OCI-LY3 (cell line): ENCODE data around the gene FRK.
"Not testable (repeated sequence)": the region's sequence is repeated elsewhere in the genome, so short reads cannot be mapped to it uniquely, and the experiment has no call there.

Experiments used
- H2AFZ ChIP-seq: fragments of 200-600, 300-600 bp; shearing (Covaris generic); 2 replicates; pipeline ENCODE4 v1.6.0; 2014; ENCODE audit warnings: antibody characterized with exemption, low read depth, low read length
- H3K27ac ChIP-seq: fragments of 200-600, 300-600 bp; sonication (generic); 2 replicates; pipeline ENCODE4 v1.5.1; 2014; ENCODE audit warnings: mild to moderate bottlenecking, low read length, moderate library complexity, mixed read lengths
- H3K27me3 ChIP-seq: fragments of 200-600, 300-600 bp; sonication (generic); 2 replicates; pipeline ENCODE4 v1.6.1; 2014; ENCODE audit warnings: low read depth, low read length, mixed read lengths
- H3K36me3 ChIP-seq: fragments of 200-600, 300-600 bp; sonication (generic); replicated peaks from 2 replicates; pipeline ENCODE3; 2014; ENCODE audit warnings: low read depth, low read length, mixed read lengths
- H3K4me1 ChIP-seq: fragments of 300-600, 200-600 bp; sonication (generic); 2 replicates; pipeline ENCODE4 v1.6.1; 2014; ENCODE audit warnings: low read length, mixed read lengths
- H3K4me2 ChIP-seq: fragments of 200-600, 300-600 bp; sonication (generic); 2 replicates; pipeline ENCODE4 v1.6.1; 2014; ENCODE audit warnings: low read length, mixed read lengths
- H3K4me3 ChIP-seq: fragments of 300-600, 200-600 bp; sonication (generic); 2 replicates; pipeline ENCODE4 v1.5.1; 2014; ENCODE audit warnings: antibody characterized with exemption, mild to moderate bottlenecking, low read length, moderate library complexity
- H3K79me2 ChIP-seq: fragments of 300-600, 200-600 bp; shearing (Covaris generic); 2 replicates; pipeline ENCODE4 v1.6.1; 2014; ENCODE audit warnings: mild to moderate bottlenecking, low read length, mixed read lengths
- H3K9ac ChIP-seq: fragments of 300-600, 200-600 bp; shearing (Covaris generic); 2 replicates; pipeline ENCODE4 v1.6.0; 2014; ENCODE audit warnings: mild to moderate bottlenecking, low read length, moderate library complexity
- H3K9me3 ChIP-seq: fragments of 200-600, 300-600 bp; shearing (Covaris generic); 2 replicates; pipeline ENCODE4 v1.6.1; 2014; ENCODE audit warnings: low read length, mixed read lengths; ENCODE audit not compliant: insufficient read depth
- H4K20me1 ChIP-seq: fragments of 200-600, 300-600 bp; sonication (generic); 2 replicates; pipeline ENCODE4 v1.6.1; 2016; ENCODE audit warnings: low read length, mixed read lengths; ENCODE audit not compliant: insufficient read depth
- EZH2phosphoT487 ChIP-seq: fragments of 200-600 bp; shearing (Covaris generic); IDR thresholded peaks from 2 replicates; pipeline ENCODE4 v1.6.1; 2018; ENCODE audit warnings: antibody characterized with exemption, mixed run types, low read depth
- TF ChIP-seq, protein P1 (sequence below): fragments of 200-600, 300-600 bp; sonication (generic); IDR thresholded peaks from 2 replicates; pipeline ENCODE4 v1.5.1; 2014; ENCODE audit warnings: antibody characterized with exemption, low read length, low read depth

The FRK gene

DNA sequence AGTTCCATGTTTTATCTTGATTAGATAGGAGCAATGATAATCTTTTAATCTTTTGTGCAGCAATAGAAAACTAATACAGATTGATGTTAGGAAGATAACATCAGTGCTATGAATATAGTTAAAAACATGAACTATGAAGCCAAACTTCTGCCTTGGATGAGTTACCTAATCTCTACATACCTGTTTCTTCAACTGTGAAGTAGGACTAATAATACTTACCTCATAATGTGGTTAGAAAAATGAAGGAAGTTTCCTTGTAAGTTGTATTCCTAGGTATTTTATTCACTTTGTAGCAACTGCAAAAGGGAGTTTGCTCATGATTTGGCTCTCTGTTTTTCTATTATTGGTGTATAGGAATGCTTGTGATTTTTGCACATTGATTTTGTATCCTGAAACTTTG is 111.9 kb downstream of the FRK start:
- Histone ChIP-seq H3K79me2 (no peaks in the 10 kb centered on the region), H4K20me1 (no peaks in the 10 kb centered on the region), H3K9me3 (no peaks in the 10 kb centered on the region), H3K4me3 (no peak overlapping the region), H3K4me2 (no peak overlapping the region), H3K36me3 (peaks cover 19% of the 10 kb centered on the region), H3K9ac (no peak overlapping the region), H3K27me3 (no peaks in the 10 kb centered on the region), H3K4me1 (no peaks in the 10 kb centered on the region; the same call in 1 of the 2 replicates), H2AFZ (no peak overlapping the region), H3K27ac (no peak overlapping the region)
- TF ChIP-seq EZH2phosphoT487, result no peak
- TF ChIP-seq, protein P1, sequence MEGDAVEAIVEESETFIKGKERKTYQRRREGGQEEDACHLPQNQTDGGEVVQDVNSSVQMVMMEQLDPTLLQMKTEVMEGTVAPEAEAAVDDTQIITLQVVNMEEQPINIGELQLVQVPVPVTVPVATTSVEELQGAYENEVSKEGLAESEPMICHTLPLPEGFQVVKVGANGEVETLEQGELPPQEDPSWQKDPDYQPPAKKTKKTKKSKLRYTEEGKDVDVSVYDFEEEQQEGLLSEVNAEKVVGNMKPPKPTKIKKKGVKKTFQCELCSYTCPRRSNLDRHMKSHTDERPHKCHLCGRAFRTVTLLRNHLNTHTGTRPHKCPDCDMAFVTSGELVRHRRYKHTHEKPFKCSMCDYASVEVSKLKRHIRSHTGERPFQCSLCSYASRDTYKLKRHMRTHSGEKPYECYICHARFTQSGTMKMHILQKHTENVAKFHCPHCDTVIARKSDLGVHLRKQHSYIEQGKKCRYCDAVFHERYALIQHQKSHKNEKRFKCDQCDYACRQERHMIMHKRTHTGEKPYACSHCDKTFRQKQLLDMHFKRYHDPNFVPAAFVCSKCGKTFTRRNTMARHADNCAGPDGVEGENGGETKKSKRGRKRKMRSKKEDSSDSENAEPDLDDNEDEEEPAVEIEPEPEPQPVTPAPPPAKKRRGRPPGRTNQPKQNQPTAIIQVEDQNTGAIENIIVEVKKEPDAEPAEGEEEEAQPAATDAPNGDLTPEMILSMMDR, result no peak

DNA sequence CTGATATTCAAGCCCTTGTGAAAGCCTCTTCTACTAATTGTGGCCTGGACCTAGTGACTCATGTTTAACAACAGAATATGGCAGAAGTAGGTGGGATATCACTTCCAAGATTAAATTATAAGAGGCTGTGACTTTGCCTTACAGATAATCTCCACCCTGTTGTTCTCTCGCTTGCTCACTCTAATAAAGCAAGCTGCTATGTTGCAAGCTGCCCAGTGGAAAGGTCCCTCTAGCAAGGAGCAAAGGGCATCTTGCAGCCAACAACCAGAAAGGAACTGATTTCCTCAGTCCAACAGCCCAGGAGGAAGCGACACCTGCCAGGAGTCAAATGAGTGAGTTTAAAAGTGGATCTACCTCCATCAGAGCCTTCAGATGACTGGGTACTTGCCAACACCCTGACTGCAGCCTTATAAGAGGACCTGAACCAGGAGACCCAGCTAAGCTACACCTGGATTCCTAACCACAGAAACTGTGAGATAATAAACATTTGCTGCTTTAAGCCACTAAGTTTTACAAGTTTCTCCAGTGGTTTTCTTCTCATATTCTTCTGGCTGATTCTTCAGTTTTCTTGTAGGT is 112.6 kb downstream of the FRK start:
- H3K4me3 ChIP-seq, result no peak overlapping the region
- no peak overlapping the region for H3K4me2 ChIP-seq
- no peak overlapping the region for H3K9ac ChIP-seq
- no peaks in the 10 kb centered on the region for H4K20me1 ChIP-seq
- H3K27me3 ChIP-seq, result no peaks in the 10 kb centered on the region
- H3K79me2 ChIP-seq, result no peaks in the 10 kb centered on the region
- H2AFZ ChIP-seq, result no peak overlapping the region
- no peaks in the 10 kb centered on the region; the same call in 1 of the 2 replicates for H3K4me1 ChIP-seq
- TF ChIP-seq, protein P1, result no peak
- TF ChIP-seq EZH2phosphoT487, result no peak
- peaks cover 16% of the 10 kb centered on the region for H3K36me3 ChIP-seq
- H3K27ac ChIP-seq, result no peak overlapping the region
- no peaks in the 10 kb centered on the region for H3K9me3 ChIP-seq

DNA sequence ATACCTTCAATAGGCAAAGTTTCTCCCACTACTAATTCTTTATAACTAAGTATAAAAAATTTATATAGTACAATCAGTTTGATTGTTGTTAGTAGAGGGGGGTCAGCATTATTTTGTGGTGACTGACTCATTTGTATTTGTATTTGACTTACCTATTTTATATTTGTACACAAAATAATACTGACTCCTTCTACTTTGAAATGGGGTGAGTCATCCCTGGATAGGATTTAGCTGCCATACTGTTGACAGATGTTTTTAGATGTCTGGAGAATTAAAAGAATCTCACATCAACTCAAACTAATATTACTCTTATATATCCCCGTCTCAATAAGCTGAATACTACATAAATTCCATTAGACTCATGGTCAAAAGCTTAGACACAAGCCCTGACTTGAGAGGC is 114.9 kb downstream of the FRK start:
- no peaks in the 10 kb centered on the region for H4K20me1 ChIP-seq
- no peaks in the 10 kb centered on the region for H3K27me3 ChIP-seq
- H3K9me3 ChIP-seq, result no peaks in the 10 kb centered on the region
- H3K4me3 ChIP-seq, result no peak overlapping the region
- no peak overlapping the region for H3K9ac ChIP-seq
- H3K27ac ChIP-seq, result no peak overlapping the region
- H3K79me2 ChIP-seq, result no peaks in the 10 kb centered on the region
- no peaks in the 10 kb centered on the region; the same call in 1 of the 2 replicates for H3K4me1 ChIP-seq
- no peak overlapping the region for H3K4me2 ChIP-seq
- no peak overlapping the region for H2AFZ ChIP-seq
- peaks cover 25% of the 10 kb centered on the region for H3K36me3 ChIP-seq
- TF ChIP-seq EZH2phosphoT487, result no peak
- TF ChIP-seq, protein P1, result no peak

DNA sequence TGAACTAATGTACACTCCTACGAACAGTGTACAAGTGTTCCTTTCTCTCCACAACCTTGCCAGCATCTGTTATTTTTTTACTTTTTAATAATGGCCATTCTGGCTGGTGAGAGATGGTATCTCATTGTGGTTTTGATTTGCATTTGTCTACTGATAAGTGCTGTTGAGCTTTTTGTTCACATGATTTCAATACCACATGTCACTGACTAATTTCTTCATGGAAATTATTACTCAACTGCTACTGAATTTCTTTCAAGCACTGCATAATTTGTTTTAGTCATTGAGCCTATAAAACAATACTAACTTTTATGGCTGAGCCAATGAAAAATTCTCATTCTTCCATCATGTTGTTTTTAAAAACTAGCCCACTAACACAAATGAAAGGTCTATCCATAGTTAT is 115.4 kb downstream of the FRK start:
- H3K4me3 ChIP-seq, result no peak overlapping the region
- no peaks in the 10 kb centered on the region for H3K79me2 ChIP-seq
- H3K9me3 ChIP-seq, result no peaks in the 10 kb centered on the region
- H3K9ac ChIP-seq, result no peak overlapping the region
- no peaks in the 10 kb centered on the region; the same call in 1 of the 2 replicates for H3K4me1 ChIP-seq
- H3K27ac ChIP-seq, result no peak overlapping the region
- no peak overlapping the region for H3K4me2 ChIP-seq
- no peak overlapping the region for H2AFZ ChIP-seq
- no peaks in the 10 kb centered on the region for H4K20me1 ChIP-seq
- TF ChIP-seq EZH2phosphoT487, result no peak
- TF ChIP-seq, protein P1, result no peak
- H3K36me3 ChIP-seq, result peaks cover 25% of the 10 kb centered on the region
- H3K27me3 ChIP-seq, result no peaks in the 10 kb centered on the region

DNA sequence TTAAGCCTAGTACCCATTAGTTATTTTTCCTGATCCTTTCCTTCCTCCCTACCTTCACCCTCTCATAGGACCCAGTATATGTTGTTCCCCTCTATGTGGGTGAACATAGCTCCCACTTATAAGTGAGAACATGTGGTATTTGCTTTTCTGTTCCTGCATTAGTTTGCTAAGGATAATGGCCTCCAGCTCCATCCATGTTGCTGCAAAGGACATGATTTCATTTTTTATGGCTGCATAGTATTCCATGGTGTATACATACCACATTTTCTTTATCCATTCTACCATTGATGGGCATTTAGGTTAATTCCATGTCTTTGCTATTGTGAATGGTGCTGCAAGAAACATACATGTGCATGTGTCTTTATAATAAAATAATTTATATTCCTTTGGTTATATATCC is 115.9 kb downstream of the FRK start:
- peaks cover 25% of the 10 kb centered on the region for H3K36me3 ChIP-seq
- H3K27me3 ChIP-seq, H2AFZ ChIP-seq, H3K9ac ChIP-seq, H3K4me1 ChIP-seq, H3K9me3 ChIP-seq, H3K4me2 ChIP-seq, H3K27ac ChIP-seq, H3K4me3 ChIP-seq, H3K79me2 ChIP-seq, H4K20me1 ChIP-seq: not testable (repeated sequence)

DNA sequence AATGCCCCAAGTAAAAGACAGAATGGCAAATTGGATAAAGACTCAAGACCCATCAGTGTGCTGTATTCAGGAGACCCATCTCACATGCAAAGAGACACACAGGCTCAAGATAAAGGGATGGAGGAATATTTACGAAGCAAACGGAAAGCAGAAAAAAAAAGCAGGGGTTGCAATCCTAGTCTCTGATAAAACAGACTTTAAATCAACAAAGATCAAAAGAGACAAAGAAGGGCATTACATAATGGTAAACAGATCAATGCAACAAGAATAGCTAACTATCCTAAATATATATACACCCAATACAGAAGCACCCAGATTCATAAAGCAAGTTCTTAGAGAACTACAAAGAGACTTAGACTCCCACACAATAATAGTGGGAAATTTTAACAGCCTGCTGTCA is 123.2 kb downstream of the FRK start:
- not testable (repeated sequence) for H3K9me3 ChIP-seq, H4K20me1 ChIP-seq, H3K4me1 ChIP-seq, H3K27me3 ChIP-seq, H3K27ac ChIP-seq, H2AFZ ChIP-seq, H3K4me3 ChIP-seq, H3K4me2 ChIP-seq, H3K9ac ChIP-seq, H3K79me2 ChIP-seq
- H3K36me3 ChIP-seq, result peaks cover 17% of the 10 kb centered on the region
